GM12878 (cell line): Measurements from ENCODE around the gene LSP1. TPM values are rescaled to one million over a fixed set of nuclear protein-coding genes. Genes with fewer than 3 reads are reported as not detected.

Experiments used
- CBFB ChIP-seq: IDR thresholded peaks from 2 replicates; pipeline ENCODE4 v1.6.1; 2016; ENCODE audit warnings: antibody characterized with exemption, low read depth
- CBX3 ChIP-seq: fragments of 200-600 bp; sonication (generic); IDR thresholded peaks from 2 replicates; pipeline ENCODE4 v1.6.1; 2016; ENCODE audit warnings: low read depth, borderline replicate concordance
- CREB1 ChIP-seq: IDR thresholded peaks from 2 replicates; pipeline ENCODE4 v1.6.1; 2012; ENCODE audit warnings: low read depth, mild to moderate bottlenecking, inconsistent platforms
- CTCF ChIP-seq, 3 experiments: IDR thresholded peaks in 2 of 3; conservative IDR thresholded peaks in 1 of 3; 2 replicates each; pipeline ENCODE4 v1.5.1; 2011; ENCODE audit warnings: low read depth in 3 of 3, low read length in 3 of 3, mild to moderate bottlenecking in 3 of 3, control low read depth in 2 of 3, moderate library complexity in 2 of 3, inconsistent platforms in 1 of 3, mixed read lengths in 1 of 3; ENCODE audit not compliant: control insufficient read depth in 2 of 3, insufficient read depth in 1 of 3; ENCODE audit errors: extremely low read depth in 1 of 3
- GABPA ChIP-seq: IDR thresholded peaks from 2 replicates; pipeline ENCODE4 v1.6.1; 2014; ENCODE audit warnings: antibody characterized with exemption, low read depth, mild to moderate bottlenecking, inconsistent platforms
- HDAC2 ChIP-seq: fragments of 200-600 bp; sonication (generic); IDR thresholded peaks from 2 replicates; pipeline ENCODE4 v1.6.1; 2017
- HDAC6 ChIP-seq: fragments of 200-600 bp; sonication (generic); IDR thresholded peaks from one replicate; pipeline ENCODE4 v1.8.0; 2017; ENCODE audit warnings: antibody characterized with exemption; ENCODE audit not compliant: unreplicated experiment
- IRF5 ChIP-seq: fragments of 450-650 bp; IDR thresholded peaks from 2 replicates; pipeline ENCODE4 v1.6.1; 2017; ENCODE audit warnings: borderline replicate concordance
- MYC ChIP-seq: IDR thresholded peaks from 2 replicates; pipeline ENCODE4 v1.6.1; 2011; ENCODE audit warnings: mild to moderate bottlenecking, low read length, moderate library complexity, inconsistent platforms; ENCODE audit not compliant: insufficient read depth, insufficient replicate concordance, insufficient read length, severe bottlenecking
- NFYB ChIP-seq: IDR thresholded peaks from 2 replicates; pipeline ENCODE4 v1.6.1; 2011; ENCODE audit warnings: low read depth, mild to moderate bottlenecking, low read length, improper control_type of control experiment, moderate library complexity; ENCODE audit not compliant: insufficient read depth
- NR2C1 ChIP-seq: fragments of 450-650 bp; IDR thresholded peaks from 2 replicates; pipeline ENCODE4 v1.6.1; 2017; ENCODE audit warnings: antibody characterized with exemption, mild to moderate bottlenecking, moderate library complexity
- NR2C2 ChIP-seq: IDR thresholded peaks from 2 replicates; pipeline ENCODE4 v1.6.1; 2011; ENCODE audit warnings: borderline replicate concordance, low read depth; ENCODE audit not compliant: control insufficient read depth, insufficient read length
- SKIL ChIP-seq: fragments of 450-650 bp; IDR thresholded peaks from 2 replicates; pipeline ENCODE4 v1.6.1; 2017; ENCODE audit warnings: mild to moderate bottlenecking, low read depth, inconsistent platforms; ENCODE audit not compliant: poor library complexity, severe bottlenecking
- SUPT20H ChIP-seq: IDR thresholded peaks from 2 replicates; pipeline ENCODE4 v1.6.1; 2011; ENCODE audit warnings: low read depth, mild to moderate bottlenecking, low read length, moderate library complexity, borderline replicate concordance; ENCODE audit not compliant: control insufficient read depth
- TCF7 ChIP-seq: IDR thresholded peaks from 2 replicates; pipeline ENCODE4 v1.6.1; 2014; ENCODE audit warnings: antibody characterized with exemption, borderline replicate concordance
- WRNIP1 ChIP-seq: IDR thresholded peaks from 2 replicates; pipeline ENCODE4 v1.6.1; 2011; ENCODE audit warnings: low read depth, low read length, improper control_type of control experiment, borderline replicate concordance
- ZNF24 ChIP-seq: fragments of 450-650 bp; IDR thresholded peaks from 2 replicates; pipeline ENCODE4 v1.6.1; 2017; ENCODE audit warnings: antibody characterized with exemption, mild to moderate bottlenecking
- polyA plus RNA-seq, 11 experiments: library from polyadenylated mRNA; depleted of rRNA in 4 of 11; unstranded in 6 of 11; stranded (reverse) in 5 of 11; fragments of >200 nt; fragmentation: Nextera tagmentation in 4 of 11; fragmentation: Illumina TruSeq in 1 of 11; extraction: Ambion mirVana in 4 of 11; extraction: Trizol in 1 of 11; gene quantifications; 1 replicate in 1 of 11; 2 replicates in 10 of 11; pipeline versions ENCODE4 v1.2.1 to v1.2.3, GENCODE V29; 2011 to 2016; ENCODE audit warnings: inconsistent platforms in 2 of 11, missing spikeins in 2 of 11, low read depth in 1 of 11
- total RNA-seq, 4 experiments: library from RNA; depleted of rRNA in 3 of 4; stranded (reverse); fragments of >200 nt in 3 of 4; fragmentation: Illumina TruSeq in 1 of 4; extraction: Trizol in 1 of 4; gene quantifications; 2 replicates each; pipeline versions ENCODE4 v1.2.1 to v1.2.3, GENCODE V29; 2013 to 2021
- TF ChIP-seq, protein P1 (sequence below): IDR thresholded peaks from 2 replicates; pipeline ENCODE4 v1.6.1; 2011; ENCODE audit warnings: borderline replicate concordance, low read depth, mild to moderate bottlenecking, moderate library complexity, low read length; ENCODE audit not compliant: insufficient read depth, poor library complexity, severe bottlenecking

The LSP1 gene
- total and polyA plus RNA-seq, 10 of the 15 experiments (the other 5 are each of a cell fraction or from before 2014, with no cell fraction given): 19.2 to 488 (median 369) TPM

DNA sequence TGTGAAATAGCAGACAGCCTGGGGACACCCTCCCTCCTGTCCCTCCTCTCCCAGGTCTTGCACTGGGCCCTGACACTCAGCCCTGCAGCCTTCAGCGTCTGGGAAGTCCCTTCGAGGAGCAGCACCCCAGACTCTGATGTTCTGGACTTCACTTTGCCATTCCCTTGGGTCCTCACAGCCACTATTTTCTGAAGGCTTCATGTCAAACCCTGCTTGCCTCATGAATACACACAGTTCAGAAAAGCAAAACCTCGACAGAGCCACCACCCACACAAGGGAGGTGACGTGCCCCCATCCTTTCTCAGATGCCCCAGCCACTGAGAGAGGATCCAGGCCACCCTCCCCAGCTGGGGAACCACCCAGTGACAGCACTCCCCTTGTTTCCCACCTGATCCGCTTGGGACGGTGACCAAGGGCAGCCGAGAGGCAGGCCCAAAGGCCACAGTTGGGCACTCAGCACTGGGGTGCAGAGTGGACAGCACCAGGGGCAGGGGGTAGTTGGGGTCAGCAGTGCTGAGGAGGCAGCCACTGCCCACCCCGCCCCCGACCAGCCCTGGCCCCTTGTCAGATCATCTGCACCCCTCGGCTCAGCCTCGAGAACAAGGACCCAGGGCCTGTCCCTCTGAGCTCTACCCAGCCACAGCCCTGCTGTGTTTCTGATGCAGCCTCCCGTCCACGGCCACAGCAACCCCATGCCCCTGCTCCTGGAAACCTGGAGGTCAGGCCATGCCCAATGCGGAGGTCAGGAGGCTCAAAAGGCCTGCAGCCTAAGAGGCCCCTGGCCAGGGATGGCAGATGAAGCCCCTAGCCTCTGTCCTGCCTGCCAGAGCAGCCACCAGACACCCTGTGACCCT lies 63.5 kb downstream of the LSP1 start (continued):
- TF ChIP-seq, protein P1, sequence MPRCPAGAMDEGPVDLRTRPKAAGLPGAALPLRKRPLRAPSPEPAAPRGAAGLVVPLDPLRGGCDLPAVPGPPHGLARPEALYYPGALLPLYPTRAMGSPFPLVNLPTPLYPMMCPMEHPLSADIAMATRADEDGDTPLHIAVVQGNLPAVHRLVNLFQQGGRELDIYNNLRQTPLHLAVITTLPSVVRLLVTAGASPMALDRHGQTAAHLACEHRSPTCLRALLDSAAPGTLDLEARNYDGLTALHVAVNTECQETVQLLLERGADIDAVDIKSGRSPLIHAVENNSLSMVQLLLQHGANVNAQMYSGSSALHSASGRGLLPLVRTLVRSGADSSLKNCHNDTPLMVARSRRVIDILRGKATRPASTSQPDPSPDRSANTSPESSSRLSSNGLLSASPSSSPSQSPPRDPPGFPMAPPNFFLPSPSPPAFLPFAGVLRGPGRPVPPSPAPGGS: no peak
- TF ChIP-seq CREB1 (no peak), ZNF24 (no peak), WRNIP1 (no peak), HDAC6 (no peak), CBFB (no peak), MYC (no peak), NR2C2 (no peak), SUPT20H (no peak), GABPA (no peak), CBX3 (no peak), TCF7 (no peak), IRF5 (no peak), HDAC2 (no peak), NFYB (no peak), SKIL (no peak), NR2C1 (no peak), CTCF (IDR thresholded peaks at IDR 0.05 in 2 of 3, conservative IDR thresholded peaks at IDR 0.05 in 1 of 3; ENCODE audit: control insufficient read depth in 2 of 3, extremely low read depth in 1 of 3, insufficient read depth in 1 of 3, low read depth in 3 of 3, low read length in 3 of 3) (no peak)
